ENCODE data around the gene ITSN2. TPM values are rescaled to one million over a fixed set of nuclear protein-coding genes. Genes with fewer than 3 reads are reported as not detected.

ITSN2 gene
- total RNA-seq, 4 donors from 2014 or later: 33.9 to 66.7 (median 42.4) TPM

GRCh38 chr2:24399434-24400206, 39.3 kb upstream of the ITSN2 start:
- ATAC-seq (no peak), DNase-seq (no peak)
- Histone ChIP-seq H3K27me3 (peaks cover 0 to 10% (median 5%) of the 10 kb centered on the region in 3 donors), H3K4me1 (peaks cover 0 to 7% of the 10 kb centered on the region in 2 donors), H3K9me3 (no peaks in the 10 kb centered on the region), H3K27ac (no peak overlapping the region), H3K36me3 (no peaks in the 10 kb centered on the region), H3K4me3 (no peak overlapping the region)
- in situ Hi-C loops (cut with MboI; ENCODE audit: low sequenced_read_pairs in 4 of 4): loop anchor here (10.0 to 25.0 kb wide), 3 partner anchors 165 to 738 kb away; partner anchors contain the start of genes CENPO (in 1 of the 4) and PTRHD1 (in 1 of the 4)
- intact Hi-C loops (cut with DNase I; ENCODE audit: low total_unique reads): loop anchor here (10.0 kb wide), 1 partner anchor 525 kb away; the partner anchor contains the start of gene ADCY3
- TF ChIP-seq, protein P1, sequence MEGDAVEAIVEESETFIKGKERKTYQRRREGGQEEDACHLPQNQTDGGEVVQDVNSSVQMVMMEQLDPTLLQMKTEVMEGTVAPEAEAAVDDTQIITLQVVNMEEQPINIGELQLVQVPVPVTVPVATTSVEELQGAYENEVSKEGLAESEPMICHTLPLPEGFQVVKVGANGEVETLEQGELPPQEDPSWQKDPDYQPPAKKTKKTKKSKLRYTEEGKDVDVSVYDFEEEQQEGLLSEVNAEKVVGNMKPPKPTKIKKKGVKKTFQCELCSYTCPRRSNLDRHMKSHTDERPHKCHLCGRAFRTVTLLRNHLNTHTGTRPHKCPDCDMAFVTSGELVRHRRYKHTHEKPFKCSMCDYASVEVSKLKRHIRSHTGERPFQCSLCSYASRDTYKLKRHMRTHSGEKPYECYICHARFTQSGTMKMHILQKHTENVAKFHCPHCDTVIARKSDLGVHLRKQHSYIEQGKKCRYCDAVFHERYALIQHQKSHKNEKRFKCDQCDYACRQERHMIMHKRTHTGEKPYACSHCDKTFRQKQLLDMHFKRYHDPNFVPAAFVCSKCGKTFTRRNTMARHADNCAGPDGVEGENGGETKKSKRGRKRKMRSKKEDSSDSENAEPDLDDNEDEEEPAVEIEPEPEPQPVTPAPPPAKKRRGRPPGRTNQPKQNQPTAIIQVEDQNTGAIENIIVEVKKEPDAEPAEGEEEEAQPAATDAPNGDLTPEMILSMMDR (IDR thresholded peaks at IDR 0.05 in 4 of 5, conservative IDR thresholded peaks at IDR 0.05 in 1 of 5): no peak
- TF ChIP-seq POLR2A (IDR thresholded peaks at IDR 0.05): no peak

DNA sequence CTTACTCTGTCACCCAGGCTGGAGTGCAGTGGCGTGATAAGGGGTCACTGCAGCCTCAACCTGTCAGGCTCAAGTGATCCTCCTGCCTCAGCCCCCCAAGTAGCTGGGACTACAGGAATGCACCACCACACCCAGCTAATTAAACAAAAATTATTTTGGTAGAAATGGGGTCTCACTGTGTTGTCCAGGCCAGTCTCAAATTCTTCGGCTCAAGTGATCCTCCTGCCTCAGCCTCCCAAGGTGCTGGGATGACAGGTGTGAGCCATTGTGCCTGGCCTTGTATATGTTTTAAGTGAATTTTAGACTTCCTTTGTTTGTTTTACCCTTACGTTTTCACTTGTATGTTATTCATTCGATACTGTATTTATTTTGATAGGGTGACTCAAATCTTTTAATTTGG, 34.7 kb upstream of the ITSN2 start:
- in situ Hi-C loops (cut with MboI; ENCODE audit: low sequenced_read_pairs in 4 of 4): loop anchor here in 1 of 4 donors (10.0 kb wide), 1 partner anchor 160 kb away; no protein-coding TSS in a partner anchor
- intact Hi-C loops (cut with DNase I; ENCODE audit: low total_unique reads): no loop called here
- TF ChIP-seq, protein P1 (IDR thresholded peaks at IDR 0.05 in 4 of 5, conservative IDR thresholded peaks at IDR 0.05 in 1 of 5): no peak
- TF ChIP-seq POLR2A (IDR thresholded peaks at IDR 0.05): no peak

DNA sequence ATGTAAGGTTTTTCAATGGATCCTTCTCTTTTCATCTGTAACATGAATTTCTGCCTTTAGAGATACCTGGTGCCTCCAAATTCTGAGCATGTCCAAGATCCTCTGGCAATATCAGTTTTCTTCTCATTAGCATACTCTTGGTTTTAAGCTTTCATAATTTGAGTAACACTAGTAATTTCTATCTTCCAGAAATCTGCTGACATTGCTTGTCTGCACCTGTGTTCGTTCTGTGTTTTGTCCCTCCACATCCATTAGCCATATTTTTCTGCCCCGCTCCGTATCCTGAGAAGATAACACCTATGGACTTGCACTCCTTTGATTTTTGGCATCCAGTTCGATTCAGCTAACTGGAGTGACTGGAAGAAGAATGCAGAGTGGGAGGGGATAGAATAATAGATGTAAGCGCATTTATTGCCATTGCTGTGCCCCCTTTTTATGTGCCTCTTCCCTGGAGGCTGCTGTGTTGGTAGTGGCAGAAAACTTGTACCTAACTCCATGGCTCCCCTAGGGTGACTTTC, 32.3 kb upstream of the ITSN2 start:
- no peaks in the 10 kb centered on the region for H3K9me3 ChIP-seq
- no peak overlapping the region for H3K27ac ChIP-seq
- H3K4me3 ChIP-seq: no peak overlapping the region
- DNase-seq (no peak), ATAC-seq (no peak)
- no peaks in the 10 kb centered on the region for H3K4me1 ChIP-seq
- H3K27me3 ChIP-seq: no peaks in the 10 kb centered on the region
- intact Hi-C loops (cut with DNase I; ENCODE audit: low total_unique reads): no loop called here
- TF ChIP-seq POLR2A (IDR thresholded peaks at IDR 0.05): no peak
- TF ChIP-seq, protein P1 (IDR thresholded peaks at IDR 0.05 in 4 of 5, conservative IDR thresholded peaks at IDR 0.05 in 1 of 5): no peak
- no peaks in the 10 kb centered on the region for H3K36me3 ChIP-seq
- in situ Hi-C loops (cut with MboI; ENCODE audit: low sequenced_read_pairs in 4 of 4): loop anchor here in 1 of 4 donors (10.0 kb wide), 1 partner anchor 158 kb away; no protein-coding TSS in a partner anchor

More for the DNA sequence above, 34.7 kb upstream of the ITSN2 start:
- Histone ChIP-seq H3K4me1 (no peaks in the 10 kb centered on the region), H3K4me3 (no peak overlapping the region), H3K9me3 (no peaks in the 10 kb centered on the region), H3K36me3 (no peaks in the 10 kb centered on the region), H3K27me3 (no peaks in the 10 kb centered on the region), H3K27ac (no peak overlapping the region)
- DNase-seq (no peak), ATAC-seq (no peak)

DNA sequence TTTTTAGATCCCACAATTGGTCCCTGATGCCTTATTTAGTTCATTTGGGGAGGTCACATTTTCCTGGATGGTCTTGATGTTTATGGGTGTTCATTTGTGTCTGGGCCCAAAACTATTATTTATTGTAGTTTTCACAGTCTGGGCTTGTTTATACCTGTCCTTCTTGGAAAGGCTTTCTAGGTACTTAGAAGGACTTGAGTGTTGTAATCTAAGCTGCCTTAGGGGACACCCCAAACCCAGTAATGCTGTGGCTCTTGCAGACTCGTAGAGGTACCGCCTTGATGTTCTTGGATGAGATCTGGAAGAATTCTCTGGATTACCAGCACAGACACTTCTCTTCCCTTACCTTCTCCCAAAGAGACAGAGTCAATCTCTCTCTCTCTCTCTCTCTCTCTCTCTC, 25.0 kb upstream of the ITSN2 start:
- intact Hi-C loops (cut with DNase I; ENCODE audit: low total_unique reads): no loop called here
- in situ Hi-C loops (cut with MboI; ENCODE audit: low sequenced_read_pairs in 4 of 4): loop anchor here in 3 of 4 donors (10.0 kb wide), 2 partner anchors 81 to 151 kb away; no protein-coding TSS in a partner anchor
- Histone ChIP-seq H3K36me3 (no peaks in the 10 kb centered on the region), H3K4me3 (no peak overlapping the region), H3K9me3 (no peaks in the 10 kb centered on the region), H3K27ac (no peak overlapping the region), H3K4me1 (no peaks in the 10 kb centered on the region), H3K27me3 (no peaks in the 10 kb centered on the region)
- no peak for DNase-seq
- TF ChIP-seq, protein P1 (IDR thresholded peaks at IDR 0.05 in 4 of 5, conservative IDR thresholded peaks at IDR 0.05 in 1 of 5): no peak
- TF ChIP-seq POLR2A (IDR thresholded peaks at IDR 0.05): no peak
- ATAC-seq: no peak
